ENCODE results near the gene CHST11.

The CHST11 gene

GRCh38 chr12:104586351-104586919 is 129.7 kb downstream of the CHST11 start:
- TF ChIP-seq, protein P1, sequence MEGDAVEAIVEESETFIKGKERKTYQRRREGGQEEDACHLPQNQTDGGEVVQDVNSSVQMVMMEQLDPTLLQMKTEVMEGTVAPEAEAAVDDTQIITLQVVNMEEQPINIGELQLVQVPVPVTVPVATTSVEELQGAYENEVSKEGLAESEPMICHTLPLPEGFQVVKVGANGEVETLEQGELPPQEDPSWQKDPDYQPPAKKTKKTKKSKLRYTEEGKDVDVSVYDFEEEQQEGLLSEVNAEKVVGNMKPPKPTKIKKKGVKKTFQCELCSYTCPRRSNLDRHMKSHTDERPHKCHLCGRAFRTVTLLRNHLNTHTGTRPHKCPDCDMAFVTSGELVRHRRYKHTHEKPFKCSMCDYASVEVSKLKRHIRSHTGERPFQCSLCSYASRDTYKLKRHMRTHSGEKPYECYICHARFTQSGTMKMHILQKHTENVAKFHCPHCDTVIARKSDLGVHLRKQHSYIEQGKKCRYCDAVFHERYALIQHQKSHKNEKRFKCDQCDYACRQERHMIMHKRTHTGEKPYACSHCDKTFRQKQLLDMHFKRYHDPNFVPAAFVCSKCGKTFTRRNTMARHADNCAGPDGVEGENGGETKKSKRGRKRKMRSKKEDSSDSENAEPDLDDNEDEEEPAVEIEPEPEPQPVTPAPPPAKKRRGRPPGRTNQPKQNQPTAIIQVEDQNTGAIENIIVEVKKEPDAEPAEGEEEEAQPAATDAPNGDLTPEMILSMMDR (IDR thresholded peaks at IDR 0.05; ENCODE audit: low read depth, low read length, poor library complexity, severe bottlenecking) = no peak
- no peak for TF ChIP-seq EZH2phosphoT487 (IDR thresholded peaks at IDR 0.05; ENCODE audit: borderline replicate concordance, low read length)
- H3K4me3 ChIP-seq (ENCODE audit: low read length) = peak overlapping the region; percentile 22

GRCh38 chr12:104588047-104588920 is 131.5 kb downstream of the CHST11 start:
- H3K27ac ChIP-seq (ENCODE audit: low read depth, low read length) = no peak overlapping the region
- no peak overlapping the region for H3K4me3 ChIP-seq (ENCODE audit: low read length)
- peaks cover under 1% of the 10 kb centered on the region for H3F3A ChIP-seq (ENCODE audit: control insufficient read depth, insufficient read depth)
- H3K4me1 ChIP-seq (ENCODE audit: control insufficient read depth, low read length) = peaks cover 75% of the 10 kb centered on the region
- no peaks in the 10 kb centered on the region for H3K27me3 ChIP-seq (ENCODE audit: control insufficient read depth, low read length)
- H4K20me1 ChIP-seq (ENCODE audit: control insufficient read depth, insufficient read depth, low read depth, low read length) = no peaks in the 10 kb centered on the region
- H3K9me2 ChIP-seq (replicated peaks; ENCODE audit: control insufficient read depth, low read length) = no peaks in the 10 kb centered on the region
- peaks cover 20% of the 10 kb centered on the region for H3K79me2 ChIP-seq (ENCODE audit: control insufficient read depth, low read length)
- TF ChIP-seq EZH2phosphoT487 (IDR thresholded peaks at IDR 0.05; ENCODE audit: borderline replicate concordance, low read length) = no peak
- TF ChIP-seq, protein P1 (IDR thresholded peaks at IDR 0.05; ENCODE audit: low read depth, low read length, poor library complexity, severe bottlenecking) = no peak
- no peaks in the 10 kb centered on the region for H3K9me3 ChIP-seq (ENCODE audit: control insufficient read depth, insufficient read depth, low read length)
- peaks cover under 1% of the 10 kb centered on the region; the same call in 1 of the 2 replicates for H3K36me3 ChIP-seq (ENCODE audit: control insufficient read depth, low read length)
- H3K4me2 ChIP-seq (ENCODE audit: low read length) = peak overlapping the region; percentile 30

More at GRCh38 chr12:104586351-104586919, 129.7 kb downstream of the CHST11 start:
- Histone ChIP-seq H3K4me2 (ENCODE audit: low read length) (peak overlapping the region; percentile 51), H3K36me3 (ENCODE audit: control insufficient read depth, low read length) (peaks cover 10% of the 10 kb centered on the region), H3K27me3 (ENCODE audit: control insufficient read depth, low read length) (no peaks in the 10 kb centered on the region), H3K27ac (ENCODE audit: low read depth, low read length) (no peak overlapping the region; the same call in 1 of the 2 replicates), H3F3A (ENCODE audit: control insufficient read depth, insufficient read depth) (peaks cover 13% of the 10 kb centered on the region), H4K20me1 (ENCODE audit: control insufficient read depth, insufficient read depth, low read depth, low read length) (no peaks in the 10 kb centered on the region), H3K79me2 (ENCODE audit: control insufficient read depth, low read length) (peaks cover 26% of the 10 kb centered on the region), H3K9me2 (replicated peaks; ENCODE audit: control insufficient read depth, low read length) (no peaks in the 10 kb centered on the region), H3K9me3 (ENCODE audit: control insufficient read depth, insufficient read depth, low read length) (no peaks in the 10 kb centered on the region), H3K4me1 (ENCODE audit: control insufficient read depth, low read length) (peaks cover 85% of the 10 kb centered on the region)

- H3K4me2 ChIP-seq (ENCODE audit: low read length) = peak overlapping the region; percentile 30
- H3K27me3 ChIP-seq (ENCODE audit: control insufficient read depth, low read length) = no peaks in the 10 kb centered on the region
- peaks cover 68% of the 10 kb centered on the region for H3K4me1 ChIP-seq (ENCODE audit: control insufficient read depth, low read length)
- no peaks in the 10 kb centered on the region for H3F3A ChIP-seq (ENCODE audit: control insufficient read depth, insufficient read depth)
- TF ChIP-seq, protein P1 (IDR thresholded peaks at IDR 0.05; ENCODE audit: low read depth, low read length, poor library complexity, severe bottlenecking) = no peak
- TF ChIP-seq EZH2phosphoT487 (IDR thresholded peaks at IDR 0.05; ENCODE audit: borderline replicate concordance, low read length) = no peak
- no peaks in the 10 kb centered on the region for H3K9me3 ChIP-seq (ENCODE audit: control insufficient read depth, insufficient read depth, low read length)
- peaks cover 18% of the 10 kb centered on the region for H3K79me2 ChIP-seq (ENCODE audit: control insufficient read depth, low read length)
- H3K4me3 ChIP-seq (ENCODE audit: low read length) = no peak overlapping the region
- H3K9me2 ChIP-seq (replicated peaks; ENCODE audit: control insufficient read depth, low read length) = no peaks in the 10 kb centered on the region
- no peaks in the 10 kb centered on the region for H4K20me1 ChIP-seq (ENCODE audit: control insufficient read depth, insufficient read depth, low read depth, low read length)
- no peak overlapping the region for H3K27ac ChIP-seq (ENCODE audit: low read depth, low read length)
- no peaks in the 10 kb centered on the region for H3K36me3 ChIP-seq (ENCODE audit: control insufficient read depth, low read length)
Measured at GRCh38 chr12:104588921-104589590, 132.3 kb downstream of the CHST11 start.

All from DOHH2 (cell line).